ENCODE results near the gene ONECUT1. TPM values are rescaled to one million over a fixed set of nuclear protein-coding genes. Genes with fewer than 3 reads are reported as not detected.

Gene ONECUT1
- total and polyA plus RNA-seq, 5 donors from 2014 or later, result not detected

- peak overlapping the region; percentile 54 to 90 (median 62) for H3K4me3 Mint-ChIP-seq
- DNase-seq (no peak), ATAC-seq (ENCODE audit: low read depth in 2 of 2) (no peak)
- H3K36me3 ChIP-seq (ENCODE audit: control insufficient read depth, insufficient read depth, low read length), result no peaks in the 10 kb centered on the region
- no peak overlapping the region for H3K27ac ChIP-seq (ENCODE audit: insufficient read depth, low read length, poor library complexity, severe bottlenecking)
- peaks cover 46% of the 10 kb centered on the region for H3K4me1 ChIP-seq (ENCODE audit: control insufficient read depth, insufficient read depth, low read length, poor library complexity, severe bottlenecking)
- H3K9me3 Mint-ChIP-seq, result peaks cover 0 to 9% (median 0%) of the 10 kb centered on the region in 7 donors
- H3K4me3 ChIP-seq (ENCODE audit: low read depth, low read length), result no peak overlapping the region
- no peaks in the 10 kb centered on the region for H3K9me3 ChIP-seq (ENCODE audit: control insufficient read depth in 2 of 2, low read length in 2 of 2)
- H3K36me3 Mint-ChIP-seq, result no peaks in the 10 kb centered on the region
- H3K4me1 Mint-ChIP-seq, result peaks cover 0 to 44% (median 11%) of the 10 kb centered on the region in 4 donors
- H3K27me3 Mint-ChIP-seq, result peaks cover 86% of the 10 kb centered on the region
- no peak overlapping the region for H3K27ac Mint-ChIP-seq
- H3K27me3 ChIP-seq (ENCODE audit: control insufficient read depth, insufficient read depth, low read length), result peaks cover 44% of the 10 kb centered on the region
Measured at GRCh38 chr15:52788099-52788986, 1.8 kb downstream of the ONECUT1 start.

DNA sequence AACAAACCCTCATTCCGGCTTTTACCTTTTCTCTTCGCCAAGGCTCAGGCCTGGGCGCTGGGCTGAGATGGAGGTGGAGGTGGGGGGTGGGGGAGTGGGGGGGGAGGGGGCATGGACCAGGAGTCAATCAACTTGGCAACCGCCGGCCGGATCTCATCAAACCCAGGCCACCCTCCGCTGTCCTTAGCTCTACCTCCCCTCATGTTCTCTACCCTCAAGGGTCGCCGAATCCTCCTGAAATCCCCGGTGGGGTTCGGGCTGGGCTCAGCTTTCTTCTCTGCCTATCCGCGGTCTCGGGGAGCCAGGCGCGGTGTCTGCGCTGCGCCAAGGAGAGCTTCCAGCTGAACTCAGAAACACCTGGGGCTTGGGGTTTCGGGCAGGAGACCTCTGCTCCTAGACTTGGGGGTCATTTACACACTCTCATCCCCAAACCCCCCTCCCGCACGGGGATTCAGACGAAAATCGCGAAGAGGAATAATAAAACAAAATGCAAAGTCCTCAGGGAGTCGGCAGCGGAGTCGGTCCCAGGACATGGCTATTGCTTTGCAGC is 2.5 kb downstream of the ONECUT1 start:
- H3K4me1 Mint-ChIP-seq, result peaks cover 0 to 49% (median 14%) of the 10 kb centered on the region in 4 donors
- ATAC-seq (ENCODE audit: low read depth in 2 of 2) (no peak), DNase-seq (no peak)
- peaks cover 0 to 8% (median 0%) of the 10 kb centered on the region in 7 donors for H3K9me3 Mint-ChIP-seq
- no peak overlapping the region for H3K27ac ChIP-seq (ENCODE audit: insufficient read depth, low read length, poor library complexity, severe bottlenecking)
- H3K4me3 ChIP-seq (ENCODE audit: low read depth, low read length), result no peak overlapping the region
- H3K36me3 ChIP-seq (ENCODE audit: control insufficient read depth, insufficient read depth, low read length), result no peaks in the 10 kb centered on the region
- peaks cover 43% of the 10 kb centered on the region for H3K27me3 ChIP-seq (ENCODE audit: control insufficient read depth, insufficient read depth, low read length)
- no peak overlapping the region for H3K27ac Mint-ChIP-seq
- peaks cover 46% of the 10 kb centered on the region for H3K4me1 ChIP-seq (ENCODE audit: control insufficient read depth, insufficient read depth, low read length, poor library complexity, severe bottlenecking)
- H3K4me3 Mint-ChIP-seq, result peak overlapping the region; percentile 54 to 90 (median 62)
- H3K27me3 Mint-ChIP-seq, result peaks cover 86% of the 10 kb centered on the region
- no peaks in the 10 kb centered on the region for H3K36me3 Mint-ChIP-seq
- no peaks in the 10 kb centered on the region for H3K9me3 ChIP-seq (ENCODE audit: control insufficient read depth in 2 of 2, low read length in 2 of 2)

GRCh38 chr15:52787123-52787503 is 3.0 kb downstream of the ONECUT1 start:
- H3K9me3 ChIP-seq (ENCODE audit: control insufficient read depth in 2 of 2, low read length in 2 of 2), result no peaks in the 10 kb centered on the region
- peaks cover 0 to 8% (median 0%) of the 10 kb centered on the region in 7 donors for H3K9me3 Mint-ChIP-seq
- no peak overlapping the region for H3K27ac Mint-ChIP-seq
- no peaks in the 10 kb centered on the region for H3K36me3 Mint-ChIP-seq
- peak overlapping the region in 1 of 4 donors; percentile 9 for H3K4me3 Mint-ChIP-seq
- peaks cover 42% of the 10 kb centered on the region for H3K27me3 ChIP-seq (ENCODE audit: control insufficient read depth, insufficient read depth, low read length)
- no peak for ATAC-seq (ENCODE audit: low read depth in 2 of 2)
- DNase-seq, result no peak
- no peak overlapping the region for H3K4me3 ChIP-seq (ENCODE audit: low read depth, low read length)
- peaks cover 86% of the 10 kb centered on the region for H3K27me3 Mint-ChIP-seq
- peaks cover 46% of the 10 kb centered on the region for H3K4me1 ChIP-seq (ENCODE audit: control insufficient read depth, insufficient read depth, low read length, poor library complexity, severe bottlenecking)
- peaks cover 0 to 49% (median 12%) of the 10 kb centered on the region in 4 donors for H3K4me1 Mint-ChIP-seq
- H3K36me3 ChIP-seq (ENCODE audit: control insufficient read depth, insufficient read depth, low read length), result no peaks in the 10 kb centered on the region
- H3K27ac ChIP-seq (ENCODE audit: insufficient read depth, low read length, poor library complexity, severe bottlenecking), result no peak overlapping the region

- peaks cover 46% of the 10 kb centered on the region for H3K4me1 ChIP-seq (ENCODE audit: control insufficient read depth, insufficient read depth, low read length, poor library complexity, severe bottlenecking)
- no peaks in the 10 kb centered on the region for H3K9me3 ChIP-seq (ENCODE audit: control insufficient read depth in 2 of 2, low read length in 2 of 2)
- H3K27ac Mint-ChIP-seq, result no peak overlapping the region
Measured at GRCh38 chr15:52786436-52787122, 3.6 kb downstream of the ONECUT1 start.

GRCh38 chr15:52785672-52786406 is 4.3 kb downstream of the ONECUT1 start:
- Histone ChIP-seq H3K4me1 (ENCODE audit: control insufficient read depth, insufficient read depth, low read length, poor library complexity, severe bottlenecking) (peaks cover 43% of the 10 kb centered on the region), H3K27me3 (ENCODE audit: control insufficient read depth, insufficient read depth, low read length) (peaks cover 44% of the 10 kb centered on the region), H3K27ac (ENCODE audit: insufficient read depth, low read length, poor library complexity, severe bottlenecking) (no peak overlapping the region), H3K9me3 (ENCODE audit: control insufficient read depth in 2 of 2, low read length in 2 of 2) (no peaks in the 10 kb centered on the region), H3K4me3 (ENCODE audit: low read depth, low read length) (no peak overlapping the region), H3K36me3 (ENCODE audit: control insufficient read depth, insufficient read depth, low read length) (no peaks in the 10 kb centered on the region)
- ATAC-seq (ENCODE audit: low read depth in 2 of 2) (no peak), DNase-seq (no peak)
- Mint-ChIP-seq H3K27ac (no peak overlapping the region), H3K4me3 (peak overlapping the region in 2 of 4 donors; percentile 28 to 81), H3K9me3 (peaks cover 0 to 8% (median 0%) of the 10 kb centered on the region in 7 donors), H3K4me1 (peaks cover 0 to 48% (median 12%) of the 10 kb centered on the region in 4 donors), H3K36me3 (no peaks in the 10 kb centered on the region), H3K27me3 (peaks cover 87% of the 10 kb centered on the region)

More at GRCh38 chr15:52786436-52787122, 3.6 kb downstream of the ONECUT1 start:
- peaks cover 39% of the 10 kb centered on the region for H3K27me3 ChIP-seq (ENCODE audit: control insufficient read depth, insufficient read depth, low read length)
- DNase-seq (no peak), ATAC-seq (ENCODE audit: low read depth in 2 of 2) (no peak)
- H3K27ac ChIP-seq (ENCODE audit: insufficient read depth, low read length, poor library complexity, severe bottlenecking), result no peak overlapping the region
- Mint-ChIP-seq H3K36me3 (no peaks in the 10 kb centered on the region), H3K4me1 (peaks cover 0 to 49% (median 11%) of the 10 kb centered on the region in 4 donors), H3K4me3 (peak overlapping the region in 1 of 4 donors; percentile 74), H3K27me3 (peaks cover 86% of the 10 kb centered on the region), H3K9me3 (peaks cover 0 to 8% (median 0%) of the 10 kb centered on the region in 7 donors)
- no peaks in the 10 kb centered on the region for H3K36me3 ChIP-seq (ENCODE audit: control insufficient read depth, insufficient read depth, low read length)
- H3K4me3 ChIP-seq (ENCODE audit: low read depth, low read length), result no peak overlapping the region

DNA sequence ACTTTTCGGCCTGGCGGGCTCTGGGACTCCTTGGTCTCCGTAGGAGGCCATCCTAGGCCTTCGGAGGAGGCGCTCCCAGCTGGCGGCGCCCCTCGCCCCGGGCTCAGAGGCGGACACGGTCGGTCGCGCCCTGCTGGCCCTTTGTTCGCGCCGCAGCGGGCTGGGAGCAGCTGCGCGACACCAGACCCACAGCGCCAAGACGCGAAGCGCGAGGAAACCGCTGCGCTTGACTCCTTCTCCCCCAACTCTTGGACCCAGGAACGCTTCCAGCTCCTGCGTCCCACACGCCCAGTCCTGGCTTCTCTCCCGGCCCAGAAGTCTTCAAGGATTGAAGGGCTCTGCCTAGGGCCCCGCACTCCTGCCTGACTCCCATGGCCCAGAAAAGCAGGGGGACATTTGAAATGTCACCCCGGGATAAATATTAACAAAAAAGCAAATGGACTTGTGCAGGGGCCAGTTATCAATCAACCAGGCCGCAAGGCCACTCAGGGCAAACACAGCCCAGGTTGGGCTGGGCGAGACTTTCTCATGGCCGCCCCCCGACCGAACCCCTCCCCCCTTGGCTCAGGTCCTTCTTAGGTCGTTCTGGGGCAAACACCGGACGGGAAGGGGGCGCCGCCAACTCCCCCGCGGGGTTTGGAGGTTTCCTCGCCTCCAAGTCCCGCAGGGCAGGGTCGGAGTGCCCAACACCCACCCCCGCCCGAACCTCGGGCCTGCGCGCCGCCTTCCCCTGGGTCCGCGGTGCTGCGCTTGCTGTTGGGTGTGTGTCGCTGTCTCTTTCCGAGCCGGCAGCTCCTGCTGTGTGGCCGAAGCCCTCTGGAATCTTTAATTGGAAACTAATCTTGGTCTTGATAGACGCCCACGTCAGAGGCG is 5.1 kb downstream of the ONECUT1 start:
- DNase-seq (no peak), ATAC-seq (ENCODE audit: low read depth in 2 of 2) (no peak)
- Mint-ChIP-seq H3K9me3 (peaks cover 0 to 7% (median 0%) of the 10 kb centered on the region in 7 donors), H3K4me3 (peak overlapping the region in 1 of 4 donors; percentile 28), H3K27ac (no peak overlapping the region), H3K4me1 (peaks cover 6 to 51% (median 19%) of the 10 kb centered on the region in 4 donors), H3K36me3 (no peaks in the 10 kb centered on the region), H3K27me3 (peaks cover 95% of the 10 kb centered on the region)
- Histone ChIP-seq H3K9me3 (ENCODE audit: control insufficient read depth in 2 of 2, low read length in 2 of 2) (no peaks in the 10 kb centered on the region), H3K27me3 (ENCODE audit: control insufficient read depth, insufficient read depth, low read length) (peaks cover 48% of the 10 kb centered on the region), H3K27ac (ENCODE audit: insufficient read depth, low read length, poor library complexity, severe bottlenecking) (no peak overlapping the region), H3K36me3 (ENCODE audit: control insufficient read depth, insufficient read depth, low read length) (no peaks in the 10 kb centered on the region), H3K4me3 (ENCODE audit: low read depth, low read length) (no peak overlapping the region), H3K4me1 (ENCODE audit: control insufficient read depth, insufficient read depth, low read length, poor library complexity, severe bottlenecking) (peaks cover 40% of the 10 kb centered on the region)
